ENCODE data around the gene NET1. TPM values are rescaled to one million over a fixed set of nuclear protein-coding genes. Genes with fewer than 3 reads are reported as not detected.

NET1 gene
- total and polyA plus RNA-seq, 7 donors = 75.3 to 333 (median 199) TPM

GRCh38 chr10:5369362-5370158 is 42.8 kb upstream of the NET1 start:
- Histone ChIP-seq H3K4me3 (no peak overlapping the region), H3K9me3 (no peaks in the 10 kb centered on the region), H3K27me3 (peaks cover 0 to 2% (median 0%) of the 10 kb centered on the region in 3 donors), H3K27ac (no peak overlapping the region), H3K36me3 (no peaks in the 10 kb centered on the region), H3K4me1 (no peaks in the 10 kb centered on the region)
- WGBS, 2 donors = 62 to 70% methylated on average over 16 of the region's 16 CpGs
- intact Hi-C loops (cut with DNase I) = no loop called here
- TF ChIP-seq EP300 (IDR thresholded peaks at IDR 0.05) = no peak
- TF ChIP-seq POLR2A (IDR thresholded peaks at IDR 0.05) = no peak
- no peak for TF ChIP-seq CTCF (IDR thresholded peaks at IDR 0.05)
- TF ChIP-seq POLR2AphosphoS5 (IDR thresholded peaks at IDR 0.05) = no peak
- no peak for DNase-seq

- no peaks in the 10 kb centered on the region for H3K36me3 ChIP-seq
- no peak overlapping the region for H3K4me3 ChIP-seq
- no peaks in the 10 kb centered on the region for H3K9me3 ChIP-seq
- intact Hi-C loops (cut with DNase I) = no loop called here
- DNase-seq = no peak
- no peaks in the 10 kb centered on the region for H3K4me1 ChIP-seq
- TF ChIP-seq POLR2A (IDR thresholded peaks at IDR 0.05) (no peak), EP300 (IDR thresholded peaks at IDR 0.05) (no peak), CTCF (IDR thresholded peaks at IDR 0.05) (no peak), POLR2AphosphoS5 (IDR thresholded peaks at IDR 0.05) (no peak)
- no peak overlapping the region for H3K27ac ChIP-seq
- 77 to 91% methylated on average over 28 of the region's 28 CpGs for WGBS, 2 donors
- H3K27me3 ChIP-seq = no peaks in the 10 kb centered on the region
Measured at GRCh38 chr10:5370493-5371352, 41.6 kb upstream of the NET1 start.

DNA sequence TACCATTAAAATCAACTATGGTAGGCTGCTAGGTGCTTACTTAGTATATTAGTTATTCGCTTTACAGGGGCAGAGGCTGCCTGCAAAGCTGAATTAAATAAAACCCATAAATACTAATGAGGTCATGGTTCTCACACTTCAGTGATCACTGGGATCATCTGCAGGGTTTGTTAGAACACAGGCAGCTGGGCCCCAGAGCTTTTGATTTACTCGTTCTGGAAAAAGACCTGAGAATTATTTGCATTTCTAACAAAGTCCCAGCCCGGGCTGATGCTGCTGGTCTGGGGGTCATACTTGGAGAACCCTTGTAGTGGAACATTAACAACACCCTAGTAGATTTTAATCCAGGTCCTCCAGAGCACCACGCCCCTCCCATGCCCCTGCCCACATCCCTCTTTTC is 39.0 kb upstream of the NET1 start:
- H3K4me3 ChIP-seq = no peak overlapping the region
- DNase-seq = no peak
- H3K36me3 ChIP-seq = no peaks in the 10 kb centered on the region
- intact Hi-C loops (cut with DNase I) = no loop called here
- WGBS, 2 donors = 75 to 82% methylated on average over 4 of the region's 4 CpGs
- TF ChIP-seq CTCF (IDR thresholded peaks at IDR 0.05) (no peak), POLR2AphosphoS5 (IDR thresholded peaks at IDR 0.05) (no peak), POLR2A (IDR thresholded peaks at IDR 0.05) (no peak), EP300 (IDR thresholded peaks at IDR 0.05) (no peak)
- no peaks in the 10 kb centered on the region for H3K4me1 ChIP-seq
- no peaks in the 10 kb centered on the region for H3K9me3 ChIP-seq
- H3K27me3 ChIP-seq = no peaks in the 10 kb centered on the region
- no peak overlapping the region for H3K27ac ChIP-seq

DNA sequence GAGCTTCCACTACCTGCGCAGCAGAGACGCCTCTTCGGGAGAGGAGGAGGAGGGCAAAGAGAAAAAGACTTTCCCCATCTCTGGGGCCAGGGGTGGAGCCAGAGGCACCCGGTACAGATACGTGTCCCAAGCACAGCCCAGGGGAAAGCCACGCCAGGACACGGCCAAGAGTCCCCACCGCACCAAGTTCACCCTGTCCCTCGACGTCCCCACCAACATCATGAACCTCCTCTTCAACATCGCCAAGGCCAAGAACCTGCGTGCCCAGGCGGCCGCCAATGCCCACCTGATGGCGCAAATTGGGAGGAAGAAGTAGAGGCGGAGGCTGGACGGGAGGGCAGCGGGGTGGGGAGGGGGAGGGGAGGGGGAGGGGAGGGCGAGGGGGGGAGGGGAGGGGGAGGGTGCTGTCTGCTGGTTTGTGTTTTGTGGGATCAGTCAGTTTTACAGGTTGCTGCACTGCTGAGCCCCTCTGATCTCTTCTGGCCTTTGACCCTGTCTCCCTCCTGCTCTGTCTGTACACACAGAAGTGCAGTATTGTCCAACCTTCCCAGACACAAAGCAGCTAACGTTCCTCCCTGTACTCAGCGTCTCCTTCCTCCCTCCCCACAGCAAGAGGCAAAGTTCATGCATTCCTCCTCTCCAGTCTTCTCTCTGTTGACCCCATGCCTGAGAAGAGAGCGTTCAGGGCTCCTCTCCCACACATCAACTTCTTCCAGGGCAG is 38.3 kb upstream of the NET1 start:
- no peak for TF ChIP-seq POLR2A (IDR thresholded peaks at IDR 0.05)
- no peak for TF ChIP-seq CTCF (IDR thresholded peaks at IDR 0.05)
- no peak for TF ChIP-seq POLR2AphosphoS5 (IDR thresholded peaks at IDR 0.05)
- TF ChIP-seq EP300 (IDR thresholded peaks at IDR 0.05) = no peak
- WGBS, 2 donors = 82 to 86% methylated on average over 18 to 20 of the region's 22 CpGs

More for the DNA sequence above, 38.3 kb upstream of the NET1 start:
- Histone ChIP-seq H3K27ac (no peak overlapping the region), H3K4me3 (no peak overlapping the region), H3K4me1 (no peaks in the 10 kb centered on the region), H3K36me3 (no peaks in the 10 kb centered on the region), H3K27me3 (no peaks in the 10 kb centered on the region), H3K9me3 (no peaks in the 10 kb centered on the region)
- intact Hi-C loops (cut with DNase I) = no loop called here
- DNase-seq = no peak
